K562 (cell line): ENCODE results near the gene DBNL. TPM values are rescaled to one million over a fixed set of nuclear protein-coding genes. Genes with fewer than 3 reads are reported as not detected.

ENCODE experiments used
- BCOR ChIP-seq: fragments of 450-650 bp; IDR thresholded peaks from 2 replicates; pipeline ENCODE4 v1.6.1; 2016
- ETS2 ChIP-seq: IDR thresholded peaks from 2 replicates; pipeline ENCODE4 v1.6.1; 2016; ENCODE audit warnings: borderline replicate concordance, missing genetic modification characterization, mild to moderate bottlenecking, moderate library complexity, missing compliant biosample characterization; ENCODE audit not compliant: poor library complexity, severe bottlenecking
- FOXJ2 ChIP-seq: fragments of 200-800 bp; sonication (Bioruptor generic); IDR thresholded peaks from 2 replicates; pipeline ENCODE4 v1.6.1; 2016; ENCODE audit warnings: missing genetic modification characterization, missing compliant biosample characterization
- FOXM1 ChIP-seq, 2 experiments: fragments of 450-650 bp in 1 of 2; sonication (generic) in 1 of 2; formaldehyde crosslinking in 1 of 2; IDR thresholded peaks; 2 replicates each; pipeline versions ENCODE4 v1.6.1 to v1.9.0; 2017 to 2022; ENCODE audit warnings: low read depth in 2 of 2, mild to moderate bottlenecking in 2 of 2, missing genetic modification reagents in 1 of 2, moderate library complexity in 1 of 2
- HNRNPLL ChIP-seq: fragments of 200-400 bp; formaldehyde crosslinking; IDR thresholded peaks from 2 replicates; pipeline ENCODE4 v1.6.1; 2017; ENCODE audit warnings: low read length, low read depth, mild to moderate bottlenecking; ENCODE audit not compliant: poor library complexity, severe bottlenecking
- NR1H2 ChIP-seq: sonication (generic); formaldehyde crosslinking; IDR thresholded peaks from 2 replicates; pipeline ENCODE4 v1.4.0; 2020; ENCODE audit warnings: mild to moderate bottlenecking, missing genetic modification reagents
- PCBP1 ChIP-seq: fragments of 200-400 bp; formaldehyde crosslinking; IDR thresholded peaks from 2 replicates; pipeline ENCODE4 v1.6.1; 2018; ENCODE audit warnings: mild to moderate bottlenecking, low read depth, low read length; ENCODE audit not compliant: poor library complexity, severe bottlenecking
- POLR3A ChIP-seq: IDR thresholded peaks from 2 replicates; pipeline ENCODE4 v1.6.1; 2011; ENCODE audit warnings: borderline replicate concordance, mild to moderate bottlenecking, moderate library complexity; ENCODE audit not compliant: insufficient read length, insufficient read depth; ENCODE audit errors: extremely low read depth
- RBM15 ChIP-seq: fragments of 200-400 bp; formaldehyde crosslinking; IDR thresholded peaks from 2 replicates; pipeline ENCODE4 v1.6.1; 2018; ENCODE audit warnings: mild to moderate bottlenecking, low read length, moderate library complexity; ENCODE audit not compliant: insufficient read depth
- SAFB ChIP-seq: fragments of 200-400 bp; formaldehyde crosslinking; IDR thresholded peaks from 2 replicates; pipeline ENCODE4 v1.6.1; 2017; ENCODE audit warnings: low read depth, low read length, borderline replicate concordance
- SRSF1 ChIP-seq: fragments of 200-400 bp; formaldehyde crosslinking; IDR thresholded peaks from 2 replicates; pipeline ENCODE4 v1.6.1; 2017; ENCODE audit warnings: mild to moderate bottlenecking, low read depth, low read length, moderate library complexity
- XRCC4 ChIP-seq: IDR thresholded peaks from one replicate; pipeline ENCODE4 v1.6.1; 2011; ENCODE audit not compliant: insufficient read depth, insufficient read length; ENCODE audit errors: extremely low read depth
- ZBTB1 ChIP-seq: sonication (generic); formaldehyde crosslinking; IDR thresholded peaks from 2 replicates; pipeline ENCODE4 v1.8.1; 2023; ENCODE audit warnings: missing genetic modification reagents, low read depth, mild to moderate bottlenecking, borderline replicate concordance
- ZNF197 ChIP-seq: fragments of 200-800 bp; sonication (Bioruptor generic); IDR thresholded peaks from 2 replicates; pipeline ENCODE4 v1.6.1; 2016; ENCODE audit warnings: low read depth, missing genetic modification characterization, missing compliant biosample characterization
- ZNF408 ChIP-seq: fragments of 250-450 bp; sonication (Bioruptor Pico); IDR thresholded peaks from 2 replicates; pipeline ENCODE4 v1.4.0; 2020; ENCODE audit warnings: low read depth, mild to moderate bottlenecking, moderate library complexity
- polyA plus RNA-seq, 8 experiments: library from polyadenylated mRNA; depleted of rRNA in 4 of 8; stranded (reverse) in 5 of 8; unstranded in 3 of 8; fragments of >200 nt; fragmentation: Nextera tagmentation in 2 of 8; fragmentation: Illumina TruSeq in 1 of 8; extraction: Ambion mirVana in 2 of 8; extraction: Trizol in 1 of 8; gene quantifications; 2 replicates each; pipeline versions ENCODE4 v1.2.1 to v1.2.3, GENCODE V29; 2011 to 2014; ENCODE audit warnings: inconsistent platforms in 1 of 8, missing spikeins in 1 of 8
- total RNA-seq, 7 experiments: library from RNA; depleted of rRNA in 6 of 7; stranded (reverse); fragments of >200 nt in 6 of 7; fragmentation: Illumina TruSeq in 2 of 7; extraction: Trizol in 2 of 7; gene quantifications; 2 replicates each; pipeline versions ENCODE4 v1.2.1 to v1.2.3, GENCODE V29; 2011 to 2021; ENCODE audit warnings: low replicate concordance in 1 of 7
- TF ChIP-seq, protein P1 (sequence below): sonication (generic); formaldehyde crosslinking; IDR thresholded peaks from 2 replicates; pipeline ENCODE4 v1.8.0; 2023; ENCODE audit warnings: missing genetic modification reagents, mild to moderate bottlenecking, borderline replicate concordance
- TF ChIP-seq, protein P2 (sequence below): fragments of 450-650 bp; IDR thresholded peaks from 2 replicates; pipeline ENCODE4 v1.6.1; 2016; ENCODE audit warnings: missing biosample characterization, missing genetic modification characterization
- TF ChIP-seq, protein P3 (sequence below): fragments of 450-650 bp; IDR thresholded peaks from 2 replicates; pipeline ENCODE4 v1.7.1; 2018; ENCODE audit warnings: mild to moderate bottlenecking, low read depth; ENCODE audit not compliant: partially characterized antibody

DBNL gene
- total and polyA plus RNA-seq, 9 of the 15 experiments (the other 6 are each of a cell fraction or from before 2014, with no cell fraction given): 1.9 to 65.1 (median 38.9) TPM

DNA sequence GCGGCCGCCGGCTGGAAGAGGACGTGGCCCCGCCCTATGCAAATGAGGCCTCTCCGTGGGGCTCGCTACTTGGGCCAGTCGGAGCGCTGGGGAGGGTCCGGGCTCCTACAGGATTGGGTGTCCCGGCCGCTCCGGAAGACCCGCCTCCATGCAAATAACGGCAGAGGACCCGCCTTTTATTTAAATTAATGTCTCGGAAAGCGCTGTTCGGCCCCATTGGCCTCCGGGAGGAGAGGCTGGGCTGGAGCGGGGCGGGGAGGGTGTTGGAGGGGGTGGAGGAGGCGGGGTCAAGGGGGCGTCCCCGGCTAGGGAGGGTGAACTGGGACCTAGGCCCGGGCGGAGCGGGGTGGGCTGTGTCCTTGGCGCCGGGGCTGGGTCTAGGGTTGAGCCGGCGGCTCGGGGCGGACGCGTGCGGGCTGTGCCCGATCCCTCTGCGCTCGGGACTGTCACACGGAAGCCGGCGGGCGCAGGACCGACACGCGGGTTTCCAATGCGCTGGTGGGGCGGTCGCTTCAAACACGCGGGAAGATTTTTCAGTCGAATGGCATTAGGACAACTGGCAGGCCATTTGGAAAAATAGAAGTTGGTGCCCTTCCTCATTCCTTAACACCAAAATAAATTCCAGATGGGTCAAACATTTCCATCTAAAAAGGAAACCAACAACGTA is 38.2 kb downstream of the DBNL start (continued):
- TF ChIP-seq, protein P1, sequence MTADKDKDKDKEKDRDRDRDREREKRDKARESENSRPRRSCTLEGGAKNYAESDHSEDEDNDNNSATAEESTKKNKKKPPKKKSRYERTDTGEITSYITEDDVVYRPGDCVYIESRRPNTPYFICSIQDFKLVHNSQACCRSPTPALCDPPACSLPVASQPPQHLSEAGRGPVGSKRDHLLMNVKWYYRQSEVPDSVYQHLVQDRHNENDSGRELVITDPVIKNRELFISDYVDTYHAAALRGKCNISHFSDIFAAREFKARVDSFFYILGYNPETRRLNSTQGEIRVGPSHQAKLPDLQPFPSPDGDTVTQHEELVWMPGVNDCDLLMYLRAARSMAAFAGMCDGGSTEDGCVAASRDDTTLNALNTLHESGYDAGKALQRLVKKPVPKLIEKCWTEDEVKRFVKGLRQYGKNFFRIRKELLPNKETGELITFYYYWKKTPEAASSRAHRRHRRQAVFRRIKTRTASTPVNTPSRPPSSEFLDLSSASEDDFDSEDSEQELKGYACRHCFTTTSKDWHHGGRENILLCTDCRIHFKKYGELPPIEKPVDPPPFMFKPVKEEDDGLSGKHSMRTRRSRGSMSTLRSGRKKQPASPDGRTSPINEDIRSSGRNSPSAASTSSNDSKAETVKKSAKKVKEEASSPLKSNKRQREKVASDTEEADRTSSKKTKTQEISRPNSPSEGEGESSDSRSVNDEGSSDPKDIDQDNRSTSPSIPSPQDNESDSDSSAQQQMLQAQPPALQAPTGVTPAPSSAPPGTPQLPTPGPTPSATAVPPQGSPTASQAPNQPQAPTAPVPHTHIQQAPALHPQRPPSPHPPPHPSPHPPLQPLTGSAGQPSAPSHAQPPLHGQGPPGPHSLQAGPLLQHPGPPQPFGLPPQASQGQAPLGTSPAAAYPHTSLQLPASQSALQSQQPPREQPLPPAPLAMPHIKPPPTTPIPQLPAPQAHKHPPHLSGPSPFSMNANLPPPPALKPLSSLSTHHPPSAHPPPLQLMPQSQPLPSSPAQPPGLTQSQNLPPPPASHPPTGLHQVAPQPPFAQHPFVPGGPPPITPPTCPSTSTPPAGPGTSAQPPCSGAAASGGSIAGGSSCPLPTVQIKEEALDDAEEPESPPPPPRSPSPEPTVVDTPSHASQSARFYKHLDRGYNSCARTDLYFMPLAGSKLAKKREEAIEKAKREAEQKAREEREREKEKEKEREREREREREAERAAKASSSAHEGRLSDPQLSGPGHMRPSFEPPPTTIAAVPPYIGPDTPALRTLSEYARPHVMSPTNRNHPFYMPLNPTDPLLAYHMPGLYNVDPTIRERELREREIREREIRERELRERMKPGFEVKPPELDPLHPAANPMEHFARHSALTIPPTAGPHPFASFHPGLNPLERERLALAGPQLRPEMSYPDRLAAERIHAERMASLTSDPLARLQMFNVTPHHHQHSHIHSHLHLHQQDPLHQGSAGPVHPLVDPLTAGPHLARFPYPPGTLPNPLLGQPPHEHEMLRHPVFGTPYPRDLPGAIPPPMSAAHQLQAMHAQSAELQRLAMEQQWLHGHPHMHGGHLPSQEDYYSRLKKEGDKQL (CRISPR knock-in tag): no peak
- TF ChIP-seq ZNF408 (CRISPR knock-in tag) (no peak), ETS2 (tag) (no peak), ZBTB1 (CRISPR knock-in tag) (no peak), ZNF197 (no peak), SAFB (peak; percentile 90), PCBP1 (no peak), RBM15 (no peak), XRCC4 (no peak), POLR3A (no peak), HNRNPLL (no peak), FOXJ2 (no peak), SRSF1 (no peak), FOXM1 (IDR thresholded peaks at IDR 0.05; ENCODE audit: low read depth) (no peak), FOXM1 (CRISPR knock-in tag; IDR thresholded peaks at IDR 0.05; ENCODE audit: low read depth) (no peak), NR1H2 (CRISPR knock-in tag) (no peak), BCOR (no peak)
- TF ChIP-seq, protein P2, sequence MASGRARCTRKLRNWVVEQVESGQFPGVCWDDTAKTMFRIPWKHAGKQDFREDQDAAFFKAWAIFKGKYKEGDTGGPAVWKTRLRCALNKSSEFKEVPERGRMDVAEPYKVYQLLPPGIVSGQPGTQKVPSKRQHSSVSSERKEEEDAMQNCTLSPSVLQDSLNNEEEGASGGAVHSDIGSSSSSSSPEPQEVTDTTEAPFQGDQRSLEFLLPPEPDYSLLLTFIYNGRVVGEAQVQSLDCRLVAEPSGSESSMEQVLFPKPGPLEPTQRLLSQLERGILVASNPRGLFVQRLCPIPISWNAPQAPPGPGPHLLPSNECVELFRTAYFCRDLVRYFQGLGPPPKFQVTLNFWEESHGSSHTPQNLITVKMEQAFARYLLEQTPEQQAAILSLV (tag): no peak
- TF ChIP-seq, protein P3, sequence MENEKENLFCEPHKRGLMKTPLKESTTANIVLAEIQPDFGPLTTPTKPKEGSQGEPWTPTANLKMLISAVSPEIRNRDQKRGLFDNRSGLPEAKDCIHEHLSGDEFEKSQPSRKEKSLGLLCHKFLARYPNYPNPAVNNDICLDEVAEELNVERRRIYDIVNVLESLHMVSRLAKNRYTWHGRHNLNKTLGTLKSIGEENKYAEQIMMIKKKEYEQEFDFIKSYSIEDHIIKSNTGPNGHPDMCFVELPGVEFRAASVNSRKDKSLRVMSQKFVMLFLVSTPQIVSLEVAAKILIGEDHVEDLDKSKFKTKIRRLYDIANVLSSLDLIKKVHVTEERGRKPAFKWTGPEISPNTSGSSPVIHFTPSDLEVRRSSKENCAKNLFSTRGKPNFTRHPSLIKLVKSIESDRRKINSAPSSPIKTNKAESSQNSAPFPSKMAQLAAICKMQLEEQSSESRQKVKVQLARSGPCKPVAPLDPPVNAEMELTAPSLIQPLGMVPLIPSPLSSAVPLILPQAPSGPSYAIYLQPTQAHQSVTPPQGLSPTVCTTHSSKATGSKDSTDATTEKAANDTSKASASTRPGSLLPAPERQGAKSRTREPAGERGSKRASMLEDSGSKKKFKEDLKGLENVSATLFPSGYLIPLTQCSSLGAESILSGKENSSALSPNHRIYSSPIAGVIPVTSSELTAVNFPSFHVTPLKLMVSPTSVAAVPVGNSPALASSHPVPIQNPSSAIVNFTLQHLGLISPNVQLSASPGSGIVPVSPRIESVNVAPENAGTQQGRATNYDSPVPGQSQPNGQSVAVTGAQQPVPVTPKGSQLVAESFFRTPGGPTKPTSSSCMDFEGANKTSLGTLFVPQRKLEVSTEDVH: peak; percentile 47
